GM18498 (cell line): ENCODE data around the gene PPP1R3D.
A peak's percentile ranks its signal among the peaks of the same experiment; 100 is the strongest.
"Not testable (repeated sequence)": the region's sequence is repeated elsewhere in the genome, so short reads cannot be mapped to it uniquely, and the experiment has no call there.

Source experiments
- ATAC-seq: cut with Tn5 transposase; IDR thresholded peaks from one replicate; pipeline ENCODE4 v1.9.1; 2021; ENCODE audit warnings: mild to moderate bottlenecking, moderate library complexity; ENCODE audit not compliant: unreplicated experiment

Gene PPP1R3D, protein sequence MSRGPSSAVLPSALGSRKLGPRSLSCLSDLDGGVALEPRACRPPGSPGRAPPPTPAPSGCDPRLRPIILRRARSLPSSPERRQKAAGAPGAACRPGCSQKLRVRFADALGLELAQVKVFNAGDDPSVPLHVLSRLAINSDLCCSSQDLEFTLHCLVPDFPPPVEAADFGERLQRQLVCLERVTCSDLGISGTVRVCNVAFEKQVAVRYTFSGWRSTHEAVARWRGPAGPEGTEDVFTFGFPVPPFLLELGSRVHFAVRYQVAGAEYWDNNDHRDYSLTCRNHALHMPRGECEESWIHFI

DNA sequence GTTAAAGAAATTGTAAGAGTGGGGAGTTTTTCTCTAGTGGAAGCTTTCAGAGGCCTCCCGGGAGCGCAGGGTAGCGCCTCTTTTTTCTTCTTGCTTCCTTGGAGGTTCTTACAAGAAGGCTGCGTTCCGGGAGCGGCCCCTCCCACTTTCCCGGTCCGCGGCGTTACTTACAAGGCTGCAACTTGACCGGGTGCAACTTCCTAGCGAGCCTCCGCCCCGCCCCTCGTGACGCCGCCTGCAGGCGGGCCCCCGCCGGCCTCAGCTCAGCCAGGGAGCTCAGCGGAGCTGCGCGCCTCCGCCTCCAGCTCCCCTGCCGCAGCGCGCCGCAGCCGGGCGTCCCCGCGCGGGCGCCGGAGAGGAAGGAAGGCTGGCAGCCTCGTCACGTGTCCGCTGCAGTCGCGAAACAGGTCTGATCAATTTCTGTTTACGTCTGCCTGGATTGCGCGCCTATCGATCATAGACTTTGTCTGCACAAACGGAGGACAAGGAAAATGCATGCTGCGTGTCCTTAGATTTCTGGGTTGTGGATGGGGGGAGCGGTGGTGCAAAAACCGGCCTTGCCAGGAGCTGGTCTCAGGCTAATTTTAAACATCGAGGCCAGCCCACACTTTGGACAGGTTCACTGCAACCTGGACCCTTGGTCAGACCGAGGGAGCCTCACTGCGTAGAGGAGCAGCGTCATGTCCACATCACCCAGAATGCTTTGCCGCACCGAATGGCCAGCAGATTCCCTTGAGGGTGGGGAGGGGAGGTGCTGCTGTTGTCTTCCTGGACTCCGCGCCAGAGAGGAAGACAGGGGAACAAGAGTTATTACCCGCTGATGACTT is at the start of gene PPP1R3D, which contains the start of gene FAM217B:
Gene PPP1R3D, minus strand, starts transcription at position 177 of the 827 bp plus-strand sequence. CDS start 374 bp downstream, outside the sequence.
Gene FAM217B, plus strand, starts transcription at position 261 of the 827 bp plus-strand sequence. CDS start 3,555 bp downstream, outside the sequence.
- ATAC-seq, result peak; percentile 96

DNA sequence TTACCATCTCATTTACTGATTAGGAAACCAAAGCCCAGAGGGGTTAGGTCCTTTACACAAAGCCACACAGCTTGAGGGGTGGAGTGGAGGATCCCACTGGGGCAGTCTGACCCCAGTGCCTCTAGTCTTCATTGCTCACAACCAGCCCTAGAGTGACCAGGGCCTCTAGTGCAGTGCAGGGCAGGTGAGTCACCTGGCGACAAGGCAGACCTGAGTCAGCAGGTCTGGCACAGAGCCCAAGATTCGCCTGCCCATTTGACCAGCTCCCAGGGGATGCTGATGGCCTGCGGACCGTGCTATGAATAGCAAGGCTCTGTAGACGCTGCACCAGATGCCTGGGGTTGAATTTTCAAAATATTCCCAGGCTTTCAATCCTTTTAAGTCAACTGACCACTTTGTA is 48.0 kb upstream of the PPP1R3D start:
- no peak for ATAC-seq

DNA sequence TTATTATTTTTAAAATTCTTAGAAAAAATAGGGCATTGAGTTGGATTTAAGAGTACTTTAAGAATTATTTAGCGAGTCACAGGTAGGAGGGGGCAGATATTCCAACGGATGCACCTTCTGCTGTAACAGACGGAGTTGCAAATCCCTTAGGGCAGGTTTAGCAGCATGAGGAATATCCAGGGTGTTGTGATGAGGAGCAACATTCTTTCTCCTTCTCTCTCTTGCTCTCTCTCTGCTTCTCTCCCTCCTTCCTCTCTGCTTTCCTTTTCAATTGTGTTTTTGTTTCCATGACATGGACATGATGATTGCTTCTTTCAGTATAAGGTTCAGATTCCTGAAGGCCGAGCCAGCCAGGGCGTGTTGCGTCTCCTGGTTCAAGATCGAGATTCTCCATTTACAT is 47.0 kb upstream of the PPP1R3D start:
- no peak for ATAC-seq

DNA sequence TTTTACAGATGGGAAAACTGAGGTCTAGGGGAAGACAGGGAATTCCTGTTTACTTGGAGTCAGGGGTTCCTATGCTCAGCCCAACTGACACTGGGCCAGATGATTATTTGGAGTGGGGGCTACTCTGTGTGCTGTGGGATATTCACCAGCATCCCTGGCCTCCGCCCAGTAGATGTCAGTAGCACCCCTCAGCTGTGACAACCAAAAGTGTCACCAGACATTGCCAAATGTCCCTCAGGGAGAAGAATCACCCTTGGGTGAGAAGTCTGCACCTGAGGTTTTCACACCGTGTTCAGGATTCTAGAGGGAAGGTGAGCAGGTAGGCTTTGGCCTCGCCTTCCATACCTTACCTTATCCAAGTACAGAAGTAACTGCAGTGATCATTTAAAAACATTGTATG is 45.8 kb upstream of the PPP1R3D start:
- no peak for ATAC-seq

DNA sequence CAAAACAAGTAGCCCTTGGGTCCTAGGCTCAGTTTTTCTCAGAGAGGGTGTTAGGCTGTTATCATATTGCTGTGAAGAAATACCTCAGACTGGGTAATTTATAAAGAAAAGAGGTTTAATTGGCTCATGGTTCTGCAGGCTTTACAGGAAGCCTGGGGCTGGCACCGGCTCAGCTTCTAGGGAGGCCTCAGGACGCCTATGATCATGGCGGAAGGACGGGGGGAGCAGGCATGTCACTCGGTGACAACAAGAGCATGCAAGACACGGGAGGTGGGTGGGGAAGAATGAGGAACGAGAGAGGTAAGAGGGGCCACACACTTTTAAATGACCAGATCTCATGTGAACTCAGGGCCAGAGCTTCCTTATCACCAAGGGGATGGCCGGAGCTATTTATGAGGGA is 45.1 kb upstream of the PPP1R3D start:
- ATAC-seq, result no peak

DNA sequence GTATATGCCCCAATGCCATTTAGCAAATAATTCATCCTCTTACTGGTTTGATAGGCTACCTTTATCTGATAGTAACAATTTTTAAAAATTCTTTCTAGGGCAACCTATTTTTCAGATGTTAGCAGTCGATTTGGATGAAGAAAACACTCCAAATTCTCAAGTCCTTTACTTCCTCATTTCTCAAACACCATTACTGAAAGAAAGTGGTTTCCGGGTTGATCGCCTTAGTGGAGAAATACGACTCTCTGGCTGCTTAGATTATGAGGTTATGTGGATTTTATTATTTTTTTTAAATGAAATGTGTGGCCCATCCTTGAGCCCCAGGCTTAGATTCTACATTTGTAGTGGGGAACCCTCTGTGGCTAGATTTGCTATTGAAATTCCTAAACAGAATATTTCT is 44.4 kb upstream of the PPP1R3D start:
- no peak for ATAC-seq

DNA sequence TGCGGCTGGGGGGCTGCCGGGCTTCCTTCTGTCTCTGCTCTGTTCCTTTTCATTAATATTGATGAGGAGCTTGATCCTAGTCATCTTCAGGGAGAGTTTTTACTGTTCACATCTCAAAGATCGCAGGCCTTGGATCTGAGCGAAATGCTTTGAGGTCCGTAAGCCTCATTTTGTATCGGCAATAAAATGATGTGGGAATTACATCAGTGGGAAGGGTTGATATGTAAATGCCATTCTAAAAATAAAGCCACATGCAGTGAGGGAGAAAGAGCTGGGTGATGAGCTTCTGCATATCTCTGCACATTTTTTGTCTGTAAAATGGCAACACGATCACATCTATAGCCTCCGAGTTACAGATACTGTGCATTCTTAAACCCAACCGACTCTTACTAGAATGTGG is 43.0 kb upstream of the PPP1R3D start:
- no peak for ATAC-seq

DNA sequence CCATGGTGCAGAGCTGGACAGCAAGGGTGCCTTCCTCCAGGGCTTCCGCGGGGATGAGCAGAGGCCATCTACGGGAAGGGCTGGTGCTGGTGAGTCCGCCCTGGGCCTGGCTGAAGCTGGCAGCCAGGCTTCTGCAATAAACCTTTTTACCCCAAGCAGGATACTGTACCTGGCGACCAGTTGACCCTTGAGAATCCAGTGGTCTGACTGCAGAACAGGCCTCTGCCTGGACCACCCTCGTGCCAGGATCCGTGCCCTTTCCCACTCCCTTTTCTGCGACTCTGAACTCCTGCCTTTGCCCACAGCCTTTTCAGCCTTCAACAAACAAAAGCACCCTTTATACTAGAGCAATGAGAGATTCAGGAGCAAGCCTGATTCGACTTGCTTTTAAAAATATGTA is 37.0 kb upstream of the PPP1R3D start:
- ATAC-seq, result no peak

DNA sequence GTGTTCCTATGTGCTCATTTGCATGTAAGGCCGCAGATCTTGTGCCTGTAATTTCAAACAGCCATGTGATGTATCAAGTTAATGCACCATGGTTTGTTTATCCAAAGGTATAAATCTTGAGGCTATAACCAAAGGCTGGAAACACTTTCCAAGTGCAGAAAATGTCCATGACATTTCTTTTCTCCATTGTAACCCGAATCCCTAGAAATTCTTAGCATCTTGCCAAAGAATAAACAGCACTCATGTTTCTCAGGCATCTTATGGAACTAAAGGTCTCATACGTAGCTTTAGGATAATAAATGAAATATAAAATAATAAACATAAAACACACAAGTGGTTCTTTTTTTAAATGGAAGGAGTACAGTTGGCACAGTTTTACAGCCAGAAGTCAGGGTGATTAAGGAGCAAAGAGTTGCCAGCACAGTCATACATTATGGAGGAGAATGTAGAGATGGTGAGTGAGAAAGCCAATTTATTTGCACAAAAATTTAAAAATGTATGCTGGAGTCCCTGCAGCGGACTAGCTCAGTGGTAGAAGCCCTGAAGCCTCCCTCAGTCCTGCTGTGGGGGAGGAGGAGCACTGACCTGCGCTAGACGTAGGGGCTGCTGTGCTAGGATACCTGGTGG is 36.2 kb upstream of the PPP1R3D start:
- no peak for ATAC-seq

DNA sequence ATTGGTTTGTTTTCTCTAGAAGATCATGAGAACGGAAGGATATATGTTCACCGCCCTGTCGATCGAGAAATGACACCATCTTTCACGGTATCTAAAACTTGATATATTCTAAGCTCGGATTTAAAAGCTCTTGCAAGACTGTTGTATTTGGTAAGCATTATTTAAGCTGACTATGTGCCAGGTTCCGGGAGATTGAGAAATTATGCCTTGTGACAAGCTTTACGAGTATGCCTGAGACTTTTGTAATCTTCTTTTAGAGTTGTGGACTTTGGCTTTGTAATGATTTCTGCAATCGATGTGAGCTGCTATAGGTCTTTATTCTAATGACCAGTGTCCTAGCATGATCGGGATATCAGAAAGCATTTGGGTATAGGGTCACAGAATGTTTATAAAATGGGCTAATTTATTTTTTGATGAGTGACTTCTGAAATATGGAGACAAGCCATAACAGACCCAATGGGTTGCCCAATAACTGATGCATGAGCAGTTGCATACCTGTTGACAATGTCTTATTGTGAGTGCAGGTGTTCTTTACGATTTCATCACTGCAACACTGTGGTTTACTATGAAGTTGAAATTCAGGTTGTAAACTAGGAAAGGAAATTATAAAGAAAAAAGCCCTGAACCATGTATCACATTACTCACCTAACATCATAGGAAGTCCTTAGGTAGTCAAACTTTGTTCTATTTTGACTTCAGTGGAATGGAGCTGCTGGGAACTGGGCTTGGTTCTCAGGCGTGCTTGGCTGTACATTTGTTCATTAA is 32.1 kb upstream of the PPP1R3D start:
- no peak for ATAC-seq

DNA sequence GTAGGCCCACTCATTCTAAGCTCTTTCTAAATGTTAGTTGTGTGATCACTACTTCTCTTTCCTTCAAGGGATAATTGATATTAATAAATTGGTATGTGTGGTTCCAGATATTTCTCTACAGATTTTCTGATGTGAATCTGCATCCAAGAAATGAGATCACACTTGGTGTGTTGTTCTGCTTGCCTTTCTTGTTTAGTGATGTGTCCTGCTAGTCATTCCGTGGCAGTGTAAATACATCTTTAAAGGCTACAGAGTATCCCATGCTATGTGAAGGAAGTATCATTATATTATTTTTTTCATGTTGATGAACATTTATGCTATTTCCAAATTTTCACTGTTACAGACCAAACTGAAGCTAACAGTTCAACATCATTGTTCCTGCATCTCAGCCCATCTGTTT is 31.3 kb upstream of the PPP1R3D start:
- ATAC-seq, result no peak

DNA sequence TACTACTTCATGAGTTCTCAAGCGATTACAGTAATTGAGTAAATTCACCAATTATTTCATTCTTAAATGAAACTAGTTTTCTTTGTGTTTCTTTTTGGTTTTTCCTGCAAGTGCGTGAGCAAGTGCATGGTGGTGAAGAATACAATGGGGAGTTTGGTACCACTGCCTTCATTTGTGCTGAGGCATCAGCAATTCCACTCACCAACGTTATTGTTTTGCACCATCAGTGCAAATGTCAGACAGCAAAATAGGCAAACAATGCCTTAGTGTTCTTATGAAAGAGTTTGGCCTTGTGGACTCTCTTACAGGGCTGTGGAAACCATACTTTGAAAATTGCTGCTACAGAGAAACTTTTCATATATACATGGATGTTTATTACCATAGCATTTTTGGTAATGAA is 26.3 kb upstream of the PPP1R3D start:
- ATAC-seq, result no peak

DNA sequence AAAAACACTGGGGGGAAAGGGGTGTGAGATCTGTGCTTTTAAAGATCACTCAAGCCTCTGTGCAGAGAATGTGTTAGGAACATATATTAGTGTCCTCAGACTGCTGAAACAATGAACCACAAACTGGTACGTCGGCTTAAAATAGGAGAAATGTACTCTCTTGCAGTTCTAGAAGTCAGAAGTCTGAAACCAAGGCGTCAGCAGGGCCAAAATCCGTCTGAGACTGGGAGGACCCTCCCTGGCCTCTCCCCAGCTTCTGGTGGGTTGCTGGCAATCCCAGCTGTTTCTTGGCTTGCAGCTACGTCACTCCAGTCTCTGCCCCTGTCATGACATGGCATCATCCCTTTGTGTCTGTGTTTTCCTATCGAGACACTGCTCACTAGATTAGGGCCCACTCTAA is 22.1 kb upstream of the PPP1R3D start:
- ATAC-seq, result no peak

DNA sequence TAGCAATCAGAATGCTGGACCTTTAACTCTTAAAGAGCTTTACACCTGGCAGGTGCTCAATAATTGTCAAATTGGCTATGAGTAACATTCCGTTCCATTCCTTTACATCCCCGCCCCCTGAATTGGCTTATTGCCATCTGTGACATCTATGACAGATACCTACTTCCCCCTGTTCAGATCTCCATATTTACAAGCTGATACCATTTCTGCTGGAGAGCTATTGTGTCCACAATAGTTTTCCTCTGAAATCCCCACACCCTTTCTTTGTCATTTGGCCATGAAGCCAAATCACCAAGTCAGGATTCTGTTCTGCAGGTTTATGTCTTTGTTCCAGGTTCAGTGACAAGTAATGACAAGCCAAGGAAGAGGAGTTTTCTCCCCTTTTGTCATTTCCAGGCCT is 21.3 kb upstream of the PPP1R3D start:
- no peak for ATAC-seq

DNA sequence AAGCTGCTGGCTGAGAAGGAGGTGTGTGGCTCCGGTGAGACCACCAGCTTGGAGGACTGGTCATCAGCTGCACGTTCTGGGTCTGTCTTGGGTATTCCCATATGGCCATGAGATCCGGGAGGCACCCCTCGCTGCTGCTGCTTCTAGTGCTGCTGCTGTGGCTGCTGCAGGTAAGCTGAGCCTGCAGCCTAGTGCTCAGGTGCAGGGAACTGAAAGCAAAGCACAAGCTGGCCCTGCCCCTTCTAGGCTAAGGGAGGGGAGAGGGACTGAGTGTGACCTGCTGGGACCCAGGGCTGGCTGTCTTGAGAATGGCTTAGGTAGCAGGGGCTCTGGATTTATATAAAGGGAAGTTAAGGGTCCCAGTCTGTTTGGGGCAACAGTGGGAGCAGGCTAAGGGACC is 18.5 kb upstream of the PPP1R3D start:
- no peak for ATAC-seq

DNA sequence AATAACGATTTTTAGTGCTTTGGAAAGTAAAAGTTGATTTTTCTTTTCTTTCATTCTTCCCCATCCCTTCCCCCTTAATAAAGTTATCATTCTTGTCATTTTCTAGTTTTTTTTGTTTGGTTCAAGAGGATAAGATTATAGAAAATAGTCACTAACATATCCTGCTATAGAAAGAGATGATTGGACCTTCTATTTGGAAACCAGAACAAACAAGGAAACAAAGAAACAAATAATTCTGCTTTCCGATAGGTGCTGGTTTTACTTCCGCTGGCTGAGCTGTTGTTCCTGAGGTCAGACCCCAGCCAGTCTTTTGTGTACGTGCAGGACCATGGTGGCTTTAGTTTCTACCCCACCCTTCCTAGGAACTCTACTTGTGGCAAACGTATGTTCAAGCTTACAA is 18.0 kb upstream of the PPP1R3D start, which contains the start of gene CDH26:
Gene CDH26, plus strand, starts transcription at position 301 of the 400 bp plus-strand sequence. CDS start 304 bp downstream, outside the sequence.
- no peak for ATAC-seq

DNA sequence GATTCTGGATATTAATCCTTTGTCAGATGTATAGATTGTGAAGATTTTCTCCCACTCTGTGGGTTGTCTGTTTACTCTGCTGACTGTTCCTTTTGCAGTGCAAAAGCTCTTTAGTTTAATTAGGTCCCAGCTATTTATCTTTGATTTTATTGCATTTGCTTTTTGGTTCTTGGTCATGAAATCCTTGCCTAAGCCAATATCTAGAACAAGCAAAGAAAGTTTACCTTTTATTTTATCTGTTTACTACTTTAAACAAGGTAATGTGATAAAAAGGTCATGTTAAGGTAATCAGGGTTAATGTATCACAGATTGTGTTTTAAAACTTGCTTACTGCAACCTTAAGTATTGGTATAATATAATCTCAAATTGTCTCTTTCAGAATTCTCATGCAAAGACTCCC is 17.5 kb upstream of the PPP1R3D start:
- not testable (repeated sequence) for ATAC-seq

DNA sequence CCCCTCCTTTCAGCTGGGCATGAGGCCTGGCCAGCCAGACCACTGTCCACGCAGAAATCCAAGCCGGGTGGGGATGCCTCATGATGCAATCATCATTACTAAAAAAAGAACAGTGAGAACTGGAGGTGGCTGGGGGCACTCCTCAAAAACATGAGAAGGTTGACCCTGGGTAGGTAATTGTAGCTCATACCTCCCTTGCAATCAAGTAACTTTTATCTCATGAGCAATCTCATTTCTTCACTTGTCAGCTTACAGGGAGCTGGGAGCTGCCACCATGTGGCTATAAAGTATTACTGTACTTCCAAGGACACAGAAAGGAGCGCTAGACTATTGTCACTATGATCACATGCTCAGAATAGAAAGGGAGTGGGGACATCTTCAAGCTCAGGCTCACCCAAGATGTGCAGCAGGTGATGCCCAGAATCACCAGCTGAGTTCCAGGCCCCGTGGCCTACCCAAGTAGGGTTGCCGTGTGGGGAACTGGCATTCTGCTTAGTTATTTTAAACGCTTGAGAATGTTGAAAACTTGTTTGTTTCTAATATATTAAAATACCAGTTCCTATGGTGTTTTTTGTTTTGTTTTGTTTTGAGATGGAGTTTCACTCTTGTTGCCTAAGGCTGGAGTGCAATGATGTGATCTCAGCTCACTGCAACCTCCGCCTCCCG is 15.2 kb upstream of the PPP1R3D start:
- no peak for ATAC-seq

DNA sequence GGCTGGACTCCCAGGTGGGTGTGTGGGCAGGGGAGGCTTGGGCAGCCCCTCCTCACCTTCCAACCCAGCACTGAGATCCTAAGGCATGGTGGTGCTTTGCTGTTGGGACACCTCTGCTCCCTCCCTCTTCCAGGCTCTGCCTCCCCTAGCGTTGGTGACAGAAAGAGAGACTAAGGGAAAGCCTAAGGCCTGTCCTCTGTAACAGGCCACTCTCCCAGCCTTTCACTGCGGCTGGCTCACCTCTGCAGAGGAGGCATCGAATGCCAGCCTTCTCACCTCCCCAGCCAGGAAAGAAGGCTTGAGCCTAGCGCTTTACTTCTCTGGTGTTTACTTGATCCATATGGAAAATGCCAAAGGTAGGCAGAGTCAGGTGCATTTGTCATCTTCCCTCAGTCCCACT is 14.6 kb upstream of the PPP1R3D start:
- ATAC-seq, result no peak

DNA sequence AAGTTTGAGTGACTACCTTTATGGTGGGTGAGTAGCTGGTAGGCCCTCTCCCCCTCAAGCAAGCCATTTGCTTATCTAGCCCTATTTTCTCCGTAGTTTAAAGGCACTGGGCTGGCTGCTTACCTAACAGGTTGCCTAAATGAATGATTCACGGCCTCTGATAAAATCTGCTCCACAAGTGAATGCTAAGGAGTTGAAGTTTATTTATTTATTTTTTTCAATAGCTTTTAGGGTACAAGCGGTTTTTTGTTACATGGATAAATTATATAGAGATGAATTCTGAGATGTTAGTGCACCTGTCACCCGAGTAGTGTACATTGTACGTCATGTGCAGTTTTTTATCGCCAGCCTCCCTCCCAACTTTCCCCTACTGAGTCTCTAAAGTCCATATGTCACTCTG is 9.8 kb upstream of the PPP1R3D start:
- no peak for ATAC-seq
